K562 (cell line): Measurements from ENCODE around the gene BCL2L12. TPM values are rescaled to one million over a fixed set of nuclear protein-coding genes. Genes with fewer than 3 reads are reported as not detected.

ENCODE experiments used
- E2F3 ChIP-seq: fragments of 250-450 bp; sonication (Bioruptor Pico); IDR thresholded peaks from 2 replicates; pipeline ENCODE4 v1.4.0; 2020; ENCODE audit warnings: mild to moderate bottlenecking
- NFYB ChIP-seq: IDR thresholded peaks from 2 replicates; pipeline ENCODE4 v1.6.1; 2011; ENCODE audit warnings: mild to moderate bottlenecking, moderate library complexity; ENCODE audit not compliant: insufficient read length; ENCODE audit errors: extremely low read depth
- ZNF134 ChIP-seq: fragments of 250-450 bp; sonication (Bioruptor Pico); conservative IDR thresholded peaks from 2 replicates; pipeline ENCODE4 v1.4.0; 2020
- polyA plus RNA-seq, 8 experiments: library from polyadenylated mRNA; depleted of rRNA in 4 of 8; stranded (reverse) in 5 of 8; unstranded in 3 of 8; fragments of >200 nt; fragmentation: Nextera tagmentation in 2 of 8; fragmentation: Illumina TruSeq in 1 of 8; extraction: Ambion mirVana in 2 of 8; extraction: Trizol in 1 of 8; gene quantifications; 2 replicates each; pipeline versions ENCODE4 v1.2.1 to v1.2.3, GENCODE V29; 2011 to 2014; ENCODE audit warnings: inconsistent platforms in 1 of 8, missing spikeins in 1 of 8
- total RNA-seq, 7 experiments: library from RNA; depleted of rRNA in 6 of 7; stranded (reverse); fragments of >200 nt in 6 of 7; fragmentation: Illumina TruSeq in 2 of 7; extraction: Trizol in 2 of 7; gene quantifications; 2 replicates each; pipeline versions ENCODE4 v1.2.1 to v1.2.3, GENCODE V29; 2011 to 2021; ENCODE audit warnings: low replicate concordance in 1 of 7
- TF ChIP-seq, protein P1 (sequence below): sonication (generic); formaldehyde crosslinking; IDR thresholded peaks from 2 replicates; pipeline ENCODE4 v1.8.0; 2023; ENCODE audit warnings: missing genetic modification reagents, mild to moderate bottlenecking, borderline replicate concordance
- TF ChIP-seq, protein P2 (sequence below): sonication (generic); formaldehyde crosslinking; IDR thresholded peaks from 2 replicates; pipeline ENCODE4 v1.8.0; 2022; ENCODE audit warnings: mild to moderate bottlenecking, missing genetic modification reagents
- TF ChIP-seq, protein P3 (sequence below): fragments of 200-800 bp; sonication (Bioruptor generic); IDR thresholded peaks from 2 replicates; pipeline ENCODE4 v1.6.1; 2016; ENCODE audit warnings: missing genetic modification characterization, missing compliant biosample characterization
- TF ChIP-seq, protein P4 (sequence below): fragments of 450-650 bp; IDR thresholded peaks from 2 replicates; pipeline ENCODE4 v1.6.1; 2016; ENCODE audit warnings: borderline replicate concordance

Gene BCL2L12
- total and polyA plus RNA-seq, 9 of the 15 experiments (the other 6 are each of a cell fraction or from before 2014, with no cell fraction given) = 7.4 to 263 (median 81.2) TPM

DNA sequence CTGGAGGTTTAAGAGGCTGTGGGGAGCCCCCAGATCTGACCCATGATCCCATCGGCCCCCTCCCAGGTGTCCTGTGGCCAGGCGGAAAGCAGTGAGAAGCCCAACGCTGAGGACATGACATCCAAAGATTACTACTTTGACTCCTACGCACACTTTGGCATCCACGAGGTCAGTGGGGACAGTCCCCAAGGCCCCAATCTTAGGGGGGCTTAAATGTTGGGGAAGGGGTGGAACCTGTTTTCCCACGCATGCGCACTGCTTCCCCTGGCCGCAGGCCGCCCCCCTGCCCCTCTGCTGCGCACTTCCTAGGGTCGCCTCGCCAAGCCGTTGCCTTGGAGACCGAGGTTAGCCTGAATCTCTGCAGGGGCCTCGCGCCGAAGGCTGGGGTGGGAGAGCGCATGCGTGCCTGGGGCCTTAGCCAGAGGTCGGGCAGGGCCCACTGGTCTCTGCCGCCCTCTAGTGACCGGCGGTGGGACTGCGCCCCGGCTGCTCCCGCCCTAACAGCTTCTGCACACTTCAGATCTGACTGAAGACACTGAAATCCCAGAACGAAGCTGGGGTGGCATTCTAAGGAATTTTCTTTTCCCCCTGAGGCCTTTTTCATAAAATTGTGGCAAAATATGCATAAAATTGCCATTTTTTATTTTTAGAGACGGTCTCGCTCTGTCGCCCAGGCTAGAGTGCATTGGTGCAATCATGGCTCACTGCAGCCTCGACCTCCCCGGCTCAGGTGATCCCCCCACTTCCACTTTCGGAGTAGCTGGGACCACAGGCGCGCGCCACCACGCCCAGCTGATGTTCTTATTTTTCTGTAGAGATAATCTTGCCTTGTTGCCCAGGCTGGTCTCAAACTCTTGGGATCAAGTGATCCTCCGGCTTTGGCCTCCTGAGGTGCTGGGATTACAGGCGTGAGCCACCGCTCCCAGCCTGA is 15.0 kb downstream of the BCL2L12 start (continued):
- TF ChIP-seq, protein P1, sequence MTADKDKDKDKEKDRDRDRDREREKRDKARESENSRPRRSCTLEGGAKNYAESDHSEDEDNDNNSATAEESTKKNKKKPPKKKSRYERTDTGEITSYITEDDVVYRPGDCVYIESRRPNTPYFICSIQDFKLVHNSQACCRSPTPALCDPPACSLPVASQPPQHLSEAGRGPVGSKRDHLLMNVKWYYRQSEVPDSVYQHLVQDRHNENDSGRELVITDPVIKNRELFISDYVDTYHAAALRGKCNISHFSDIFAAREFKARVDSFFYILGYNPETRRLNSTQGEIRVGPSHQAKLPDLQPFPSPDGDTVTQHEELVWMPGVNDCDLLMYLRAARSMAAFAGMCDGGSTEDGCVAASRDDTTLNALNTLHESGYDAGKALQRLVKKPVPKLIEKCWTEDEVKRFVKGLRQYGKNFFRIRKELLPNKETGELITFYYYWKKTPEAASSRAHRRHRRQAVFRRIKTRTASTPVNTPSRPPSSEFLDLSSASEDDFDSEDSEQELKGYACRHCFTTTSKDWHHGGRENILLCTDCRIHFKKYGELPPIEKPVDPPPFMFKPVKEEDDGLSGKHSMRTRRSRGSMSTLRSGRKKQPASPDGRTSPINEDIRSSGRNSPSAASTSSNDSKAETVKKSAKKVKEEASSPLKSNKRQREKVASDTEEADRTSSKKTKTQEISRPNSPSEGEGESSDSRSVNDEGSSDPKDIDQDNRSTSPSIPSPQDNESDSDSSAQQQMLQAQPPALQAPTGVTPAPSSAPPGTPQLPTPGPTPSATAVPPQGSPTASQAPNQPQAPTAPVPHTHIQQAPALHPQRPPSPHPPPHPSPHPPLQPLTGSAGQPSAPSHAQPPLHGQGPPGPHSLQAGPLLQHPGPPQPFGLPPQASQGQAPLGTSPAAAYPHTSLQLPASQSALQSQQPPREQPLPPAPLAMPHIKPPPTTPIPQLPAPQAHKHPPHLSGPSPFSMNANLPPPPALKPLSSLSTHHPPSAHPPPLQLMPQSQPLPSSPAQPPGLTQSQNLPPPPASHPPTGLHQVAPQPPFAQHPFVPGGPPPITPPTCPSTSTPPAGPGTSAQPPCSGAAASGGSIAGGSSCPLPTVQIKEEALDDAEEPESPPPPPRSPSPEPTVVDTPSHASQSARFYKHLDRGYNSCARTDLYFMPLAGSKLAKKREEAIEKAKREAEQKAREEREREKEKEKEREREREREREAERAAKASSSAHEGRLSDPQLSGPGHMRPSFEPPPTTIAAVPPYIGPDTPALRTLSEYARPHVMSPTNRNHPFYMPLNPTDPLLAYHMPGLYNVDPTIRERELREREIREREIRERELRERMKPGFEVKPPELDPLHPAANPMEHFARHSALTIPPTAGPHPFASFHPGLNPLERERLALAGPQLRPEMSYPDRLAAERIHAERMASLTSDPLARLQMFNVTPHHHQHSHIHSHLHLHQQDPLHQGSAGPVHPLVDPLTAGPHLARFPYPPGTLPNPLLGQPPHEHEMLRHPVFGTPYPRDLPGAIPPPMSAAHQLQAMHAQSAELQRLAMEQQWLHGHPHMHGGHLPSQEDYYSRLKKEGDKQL = no peak
- TF ChIP-seq, protein P2, sequence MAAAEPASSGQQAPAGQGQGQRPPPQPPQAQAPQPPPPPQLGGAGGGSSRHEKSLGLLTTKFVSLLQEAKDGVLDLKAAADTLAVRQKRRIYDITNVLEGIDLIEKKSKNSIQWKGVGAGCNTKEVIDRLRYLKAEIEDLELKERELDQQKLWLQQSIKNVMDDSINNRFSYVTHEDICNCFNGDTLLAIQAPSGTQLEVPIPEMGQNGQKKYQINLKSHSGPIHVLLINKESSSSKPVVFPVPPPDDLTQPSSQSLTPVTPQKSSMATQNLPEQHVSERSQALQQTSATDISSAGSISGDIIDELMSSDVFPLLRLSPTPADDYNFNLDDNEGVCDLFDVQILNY (CRISPR knock-in tag) = no peak
- TF ChIP-seq NFYB (no peak), ZNF134 (no peak), E2F3 (CRISPR knock-in tag) (no peak)
- TF ChIP-seq, protein P3, sequence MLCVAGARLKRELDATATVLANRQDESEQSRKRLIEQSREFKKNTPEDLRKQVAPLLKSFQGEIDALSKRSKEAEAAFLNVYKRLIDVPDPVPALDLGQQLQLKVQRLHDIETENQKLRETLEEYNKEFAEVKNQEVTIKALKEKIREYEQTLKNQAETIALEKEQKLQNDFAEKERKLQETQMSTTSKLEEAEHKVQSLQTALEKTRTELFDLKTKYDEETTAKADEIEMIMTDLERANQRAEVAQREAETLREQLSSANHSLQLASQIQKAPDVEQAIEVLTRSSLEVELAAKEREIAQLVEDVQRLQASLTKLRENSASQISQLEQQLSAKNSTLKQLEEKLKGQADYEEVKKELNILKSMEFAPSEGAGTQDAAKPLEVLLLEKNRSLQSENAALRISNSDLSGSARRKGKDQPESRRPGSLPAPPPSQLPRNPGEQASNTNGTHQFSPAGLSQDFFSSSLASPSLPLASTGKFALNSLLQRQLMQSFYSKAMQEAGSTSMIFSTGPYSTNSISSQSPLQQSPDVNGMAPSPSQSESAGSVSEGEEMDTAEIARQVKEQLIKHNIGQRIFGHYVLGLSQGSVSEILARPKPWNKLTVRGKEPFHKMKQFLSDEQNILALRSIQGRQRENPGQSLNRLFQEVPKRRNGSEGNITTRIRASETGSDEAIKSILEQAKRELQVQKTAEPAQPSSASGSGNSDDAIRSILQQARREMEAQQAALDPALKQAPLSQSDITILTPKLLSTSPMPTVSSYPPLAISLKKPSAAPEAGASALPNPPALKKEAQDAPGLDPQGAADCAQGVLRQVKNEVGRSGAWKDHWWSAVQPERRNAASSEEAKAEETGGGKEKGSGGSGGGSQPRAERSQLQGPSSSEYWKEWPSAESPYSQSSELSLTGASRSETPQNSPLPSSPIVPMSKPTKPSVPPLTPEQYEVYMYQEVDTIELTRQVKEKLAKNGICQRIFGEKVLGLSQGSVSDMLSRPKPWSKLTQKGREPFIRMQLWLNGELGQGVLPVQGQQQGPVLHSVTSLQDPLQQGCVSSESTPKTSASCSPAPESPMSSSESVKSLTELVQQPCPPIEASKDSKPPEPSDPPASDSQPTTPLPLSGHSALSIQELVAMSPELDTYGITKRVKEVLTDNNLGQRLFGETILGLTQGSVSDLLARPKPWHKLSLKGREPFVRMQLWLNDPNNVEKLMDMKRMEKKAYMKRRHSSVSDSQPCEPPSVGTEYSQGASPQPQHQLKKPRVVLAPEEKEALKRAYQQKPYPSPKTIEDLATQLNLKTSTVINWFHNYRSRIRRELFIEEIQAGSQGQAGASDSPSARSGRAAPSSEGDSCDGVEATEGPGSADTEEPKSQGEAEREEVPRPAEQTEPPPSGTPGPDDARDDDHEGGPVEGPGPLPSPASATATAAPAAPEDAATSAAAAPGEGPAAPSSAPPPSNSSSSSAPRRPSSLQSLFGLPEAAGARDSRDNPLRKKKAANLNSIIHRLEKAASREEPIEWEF (CRISPR knock-in tag) = no peak
- TF ChIP-seq, protein P4, sequence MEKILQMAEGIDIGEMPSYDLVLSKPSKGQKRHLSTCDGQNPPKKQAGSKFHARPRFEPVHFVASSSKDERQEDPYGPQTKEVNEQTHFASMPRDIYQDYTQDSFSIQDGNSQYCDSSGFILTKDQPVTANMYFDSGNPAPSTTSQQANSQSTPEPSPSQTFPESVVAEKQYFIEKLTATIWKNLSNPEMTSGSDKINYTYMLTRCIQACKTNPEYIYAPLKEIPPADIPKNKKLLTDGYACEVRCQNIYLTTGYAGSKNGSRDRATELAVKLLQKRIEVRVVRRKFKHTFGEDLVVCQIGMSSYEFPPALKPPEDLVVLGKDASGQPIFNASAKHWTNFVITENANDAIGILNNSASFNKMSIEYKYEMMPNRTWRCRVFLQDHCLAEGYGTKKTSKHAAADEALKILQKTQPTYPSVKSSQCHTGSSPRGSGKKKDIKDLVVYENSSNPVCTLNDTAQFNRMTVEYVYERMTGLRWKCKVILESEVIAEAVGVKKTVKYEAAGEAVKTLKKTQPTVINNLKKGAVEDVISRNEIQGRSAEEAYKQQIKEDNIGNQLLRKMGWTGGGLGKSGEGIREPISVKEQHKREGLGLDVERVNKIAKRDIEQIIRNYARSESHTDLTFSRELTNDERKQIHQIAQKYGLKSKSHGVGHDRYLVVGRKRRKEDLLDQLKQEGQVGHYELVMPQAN = no peak
